D721Med (cell line): Measurements from ENCODE around the gene GPR22.
A peak's percentile ranks its signal among the peaks of the same experiment; 100 is the strongest.

ENCODE experiments used
- DNase-seq: peaks from one replicate; pipeline ENCODE4 v3.0.0; 2011; ENCODE audit warnings: low spot score; ENCODE audit not compliant: insufficient read length
- FAIRE-seq: peaks from 2 replicates; lab custom pipeline; 2011; peaks lifted over from hg19 to GRCh38; lab: Jason Lieb, UNC
- CTCF ChIP-seq: IDR thresholded peaks from 2 replicates; pipeline ENCODE4 v1.5.1; 2012; ENCODE audit warnings: mild to moderate bottlenecking, control low read depth; ENCODE audit not compliant: insufficient read depth; ENCODE audit errors: missing control alignments

Gene GPR22

GRCh38 chr7:107469929-107470328 is at the start of gene GPR22:
Gene GPR22 (plus strand): TSS chr7:107470057. CDS start chr7:107474061, 4,004 bp downstream.
- TF ChIP-seq CTCF: no peak
- DNase-seq (no peak), FAIRE-seq (no peak)

- TF ChIP-seq CTCF: no peak
- FAIRE-seq (no peak), DNase-seq (no peak)
Measured at GRCh38 chr7:107427462-107427861, 42.4 kb upstream of the GPR22 start.

GRCh38 chr7:107428642-107429041 is 41.2 kb upstream of the GPR22 start:
- no peak for FAIRE-seq
- no peak for DNase-seq
- no peak for TF ChIP-seq CTCF

GRCh38 chr7:107430057-107430456 is 39.8 kb upstream of the GPR22 start:
- TF ChIP-seq CTCF: no peak
- no peak for FAIRE-seq
- no peak for DNase-seq

- TF ChIP-seq CTCF: no peak
- DNase-seq: no peak
- FAIRE-seq: no peak
Measured at GRCh38 chr7:107432261-107432660, 37.6 kb upstream of the GPR22 start.

- peak; percentile 29 for FAIRE-seq
- TF ChIP-seq CTCF: no peak
- DNase-seq: no peak
Measured at GRCh38 chr7:107435749-107436148, 34.1 kb upstream of the GPR22 start.

- FAIRE-seq: no peak
- TF ChIP-seq CTCF: no peak
Measured at GRCh38 chr7:107439025-107439424, 30.8 kb upstream of the GPR22 start.

More at GRCh38 chr7:107439025-107439424, 30.8 kb upstream of the GPR22 start:
- no peak for DNase-seq
